OCI-LY3 (cell line): Measurements from ENCODE around the gene C1QTNF1.

Experiments
- EZH2phosphoT487 ChIP-seq: fragments of 200-600 bp; shearing (Covaris generic); IDR thresholded peaks from 2 replicates; pipeline ENCODE4 v1.6.1; 2018; ENCODE audit warnings: antibody characterized with exemption, mixed run types, low read depth
- TF ChIP-seq, protein P1 (sequence below): fragments of 200-600, 300-600 bp; sonication (generic); IDR thresholded peaks from 2 replicates; pipeline ENCODE4 v1.5.1; 2014; ENCODE audit warnings: antibody characterized with exemption, low read length, low read depth

DNA sequence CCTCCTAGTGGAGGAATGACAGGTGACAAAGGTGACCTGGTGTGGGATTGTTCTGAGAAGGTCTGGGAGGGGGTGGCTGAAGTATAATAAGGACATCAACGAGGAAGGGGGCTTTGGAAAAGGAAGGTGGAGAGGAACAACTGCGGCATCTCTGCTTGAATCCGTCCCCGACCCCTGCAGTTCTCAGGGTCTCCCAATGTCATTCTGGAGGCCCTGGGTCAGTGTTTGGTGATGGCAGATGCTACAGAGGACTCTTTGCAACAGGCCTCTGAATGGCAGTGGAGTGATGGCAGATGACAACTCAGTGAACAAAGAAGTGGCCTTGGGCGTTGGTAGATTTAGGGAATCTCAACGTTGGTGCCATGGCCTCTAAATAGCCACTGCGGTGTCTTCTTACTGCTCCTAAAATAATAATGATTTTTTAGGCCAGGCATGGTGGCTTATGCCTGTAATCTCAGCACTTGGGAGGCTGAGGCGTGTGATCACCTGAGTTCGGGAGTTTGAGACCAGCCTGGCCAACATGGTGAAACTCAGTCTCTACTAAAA lies 52.0 kb downstream of the C1QTNF1 start:
- TF ChIP-seq, protein P1, sequence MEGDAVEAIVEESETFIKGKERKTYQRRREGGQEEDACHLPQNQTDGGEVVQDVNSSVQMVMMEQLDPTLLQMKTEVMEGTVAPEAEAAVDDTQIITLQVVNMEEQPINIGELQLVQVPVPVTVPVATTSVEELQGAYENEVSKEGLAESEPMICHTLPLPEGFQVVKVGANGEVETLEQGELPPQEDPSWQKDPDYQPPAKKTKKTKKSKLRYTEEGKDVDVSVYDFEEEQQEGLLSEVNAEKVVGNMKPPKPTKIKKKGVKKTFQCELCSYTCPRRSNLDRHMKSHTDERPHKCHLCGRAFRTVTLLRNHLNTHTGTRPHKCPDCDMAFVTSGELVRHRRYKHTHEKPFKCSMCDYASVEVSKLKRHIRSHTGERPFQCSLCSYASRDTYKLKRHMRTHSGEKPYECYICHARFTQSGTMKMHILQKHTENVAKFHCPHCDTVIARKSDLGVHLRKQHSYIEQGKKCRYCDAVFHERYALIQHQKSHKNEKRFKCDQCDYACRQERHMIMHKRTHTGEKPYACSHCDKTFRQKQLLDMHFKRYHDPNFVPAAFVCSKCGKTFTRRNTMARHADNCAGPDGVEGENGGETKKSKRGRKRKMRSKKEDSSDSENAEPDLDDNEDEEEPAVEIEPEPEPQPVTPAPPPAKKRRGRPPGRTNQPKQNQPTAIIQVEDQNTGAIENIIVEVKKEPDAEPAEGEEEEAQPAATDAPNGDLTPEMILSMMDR: no peak
- no peak for TF ChIP-seq EZH2phosphoT487
